ENCODE data around the gene CYB561D2.

- no peak for TF ChIP-seq EZH2 (IDR thresholded peaks at IDR 0.05; ENCODE audit: low read length)
- TF ChIP-seq CTCF (optimal IDR thresholded peaks at IDR 0.05 in 1 of 3, IDR thresholded peaks at IDR 0.05 in 1 of 3, conservative IDR thresholded peaks at IDR 0.05 in 1 of 3; ENCODE audit: extremely low read depth in 1 of 3, insufficient read depth in 2 of 3, low read length in 3 of 3): no peak
Observed at GRCh38 chr3:50331364-50331907, 19.2 kb upstream of the CYB561D2 start.
